ENCODE measurements around the gene SRRM3.

The SRRM3 gene

GRCh38 chr7:76318488-76319353 is 117.0 kb downstream of the SRRM3 start:
- Histone ChIP-seq H3K27ac (ENCODE audit: extremely low read depth, low read depth, low read length) (peak overlapping the region; percentile 61), H3K4me1 (ENCODE audit: control insufficient read depth, insufficient read depth, low read length) (peaks cover 5% of the 10 kb centered on the region; the same call in 1 of the 2 replicates), H3K36me3 (ENCODE audit: control insufficient read depth in 2 of 2, insufficient read depth in 1 of 2, low read length in 2 of 2) (no peaks in the 10 kb centered on the region; a peak in 1 of 3 replicates), H3K9me3 (ENCODE audit: control insufficient read depth, insufficient read depth, low read depth, low read length) (no peaks in the 10 kb centered on the region), H3K4me3 (ENCODE audit: low read depth, low read length) (peak overlapping the region; percentile 55)
- POLR2A ChIA-PET: interaction anchor here (0.6 to 2.3 kb wide), 16 partner anchors 9 to 403 kb away, joined by 3 to 24 read pairs (median 4); partner anchors contain the start of gene YWHAG
- CTCF ChIA-PET: interaction anchor here (0.9 to 2.1 kb wide), 4 partner anchors 39 to 140 kb away, joined by 3 to 7 read pairs (median 4); no protein-coding TSS in a partner anchor
- TF ChIP-seq SP3 (tag by site-specific recombination; IDR thresholded peaks at IDR 0.05) (no peak), ZBTB17 (tag by site-specific recombination; IDR thresholded peaks at IDR 0.05) (peak; percentile 77), SP2 (tag by site-specific recombination; IDR thresholded peaks at IDR 0.05) (0 out of 2 replicates have a peak, but pooled peaks have one; percentile 2), KLF1 (tag by site-specific recombination; IDR thresholded peaks at IDR 0.05) (no peak), ZFHX2 (tag by site-specific recombination; conservative IDR thresholded peaks at IDR 0.05) (peak; percentile 39; the same call in 1 of the 2 replicates), KLF17 (tag by site-specific recombination; IDR thresholded peaks at IDR 0.05) (0 out of 2 replicates have a peak, but pooled peaks have one; percentile 2), ZBTB8A (tag by site-specific recombination; IDR thresholded peaks at IDR 0.05) (peak; percentile 49), SP7 (tag by site-specific recombination; IDR thresholded peaks at IDR 0.05) (0 out of 2 replicates have a peak, but pooled peaks have one; percentile 27), AEBP2 (tag by site-specific recombination; IDR thresholded peaks at IDR 0.05; ENCODE audit: borderline replicate concordance) (no peak), ZBTB48 (tag by site-specific recombination; IDR thresholded peaks at IDR 0.05) (peak; percentile 64; the same call in 1 of the 2 replicates), PATZ1 (tag by site-specific recombination; IDR thresholded peaks at IDR 0.05) (0 out of 2 replicates have a peak, but pooled peaks have one; percentile 43), ZNF398 (tag by site-specific recombination; IDR thresholded peaks at IDR 0.05) (no peak; the same call in 1 of the 2 replicates), ZNF664 (tag by site-specific recombination; IDR thresholded peaks at IDR 0.05) (no peak), ZNF335 (tag by site-specific recombination; conservative IDR thresholded peaks at IDR 0.05) (peak; percentile 69; the same call in 1 of the 2 replicates), ZNF473 (tag by site-specific recombination; IDR thresholded peaks at IDR 0.05) (no peak), ZNF48 (tag by site-specific recombination; IDR thresholded peaks at IDR 0.05) (no peak), ZNF518A (tag by site-specific recombination; conservative IDR thresholded peaks at IDR 0.05; ENCODE audit: low read depth) (no peak), ZNF157 (tag by site-specific recombination; IDR thresholded peaks at IDR 0.05) (no peak), ZBTB26 (tag by site-specific recombination; optimal IDR thresholded peaks at IDR 0.05) (peak; percentile 27), ZNF830 (tag by site-specific recombination; IDR thresholded peaks at IDR 0.05; ENCODE audit: low read depth) (no peak), PRDM6 (tag by site-specific recombination; IDR thresholded peaks at IDR 0.05) (no peak)

Data from HEK293 (cell line).